H1 (cell line): ENCODE measurements around the gene TMTC4. TPM values are rescaled to one million over a fixed set of nuclear protein-coding genes. Genes with fewer than 3 reads are reported as not detected.

Source experiments
- ATF2 ChIP-seq: IDR thresholded peaks from 2 replicates; pipeline ENCODE4 v1.6.1; 2012; ENCODE audit warnings: low read length, inconsistent platforms
- CHD1 ChIP-seq: IDR thresholded peaks from 2 replicates; pipeline ENCODE4 v1.6.1; 2012; ENCODE audit warnings: low read depth, low read length, improper control_type of control experiment
- E2F6 ChIP-seq: IDR thresholded peaks from 2 replicates; pipeline ENCODE4 v1.6.1; 2012; ENCODE audit warnings: inconsistent platforms
- EGR1 ChIP-seq: IDR thresholded peaks from 2 replicates; pipeline ENCODE4 v1.6.1; 2011; ENCODE audit warnings: low read depth, low read length, borderline replicate concordance
- EP300 ChIP-seq, 2 experiments: IDR thresholded peaks; 1 replicate in 1 of 2; 2 replicates in 1 of 2; pipeline ENCODE4 v1.6.1; 2011 to 2012; ENCODE audit warnings: low read depth in 2 of 2, low read length in 2 of 2, mild to moderate bottlenecking in 2 of 2, borderline replicate concordance in 1 of 2, inconsistent platforms in 1 of 2, moderate library complexity in 1 of 2
- EZH2 ChIP-seq: fragments of 200-600 bp; sonication (generic); IDR thresholded peaks from 2 replicates; pipeline ENCODE4 v1.7.1; 2012; ENCODE audit warnings: low read depth, mild to moderate bottlenecking, moderate library complexity, low read length, inconsistent platforms; ENCODE audit not compliant: severe bottlenecking
- GTF2F1 ChIP-seq: IDR thresholded peaks from 2 replicates; pipeline ENCODE4 v1.6.1; 2012; ENCODE audit warnings: low read depth, low read length, improper control_type of control experiment, borderline replicate concordance
- JUN ChIP-seq: IDR thresholded peaks from 2 replicates; pipeline ENCODE4 v1.6.1; 2011; ENCODE audit warnings: low read depth, mild to moderate bottlenecking, improper control_type of control experiment, low read length
- POLR2AphosphoS5 ChIP-seq: IDR thresholded peaks from 2 replicates; pipeline ENCODE4 v1.6.1; 2011; ENCODE audit warnings: low read depth, low read length
- RAD21 ChIP-seq, 2 experiments: IDR thresholded peaks in 1 of 2; conservative IDR thresholded peaks in 1 of 2; 2 replicates each; pipeline ENCODE4 v1.6.1; 2011; ENCODE audit warnings: low read depth in 2 of 2, low read length in 2 of 2, improper control_type of control experiment in 1 of 2, inconsistent platforms in 1 of 2, mild to moderate bottlenecking in 1 of 2, moderate library complexity in 1 of 2
- RBBP5 ChIP-seq: IDR thresholded peaks from 2 replicates; pipeline ENCODE4 v1.7.1; 2012; ENCODE audit warnings: low read depth, mild to moderate bottlenecking, inconsistent platforms, low read length, moderate library complexity, borderline replicate concordance
- RNF2 ChIP-seq: fragments of 200-900, 300-1000 bp; sonication (generic); IDR thresholded peaks from 2 replicates; pipeline ENCODE4 v1.7.1; 2016; ENCODE audit warnings: borderline replicate concordance, low read depth, mild to moderate bottlenecking, antibody characterized with exemption, low read length; ENCODE audit not compliant: poor library complexity, severe bottlenecking; ENCODE audit errors: missing control alignments
- RXRA ChIP-seq: IDR thresholded peaks from 2 replicates; pipeline ENCODE4 v1.6.1; 2011; ENCODE audit warnings: low read depth, mild to moderate bottlenecking, low read length, moderate library complexity; ENCODE audit not compliant: insufficient read depth
- SAP30 ChIP-seq: fragments of 300-600 bp; sonication (generic); IDR thresholded peaks from 2 replicates; pipeline ENCODE4 v1.7.1; 2012; ENCODE audit warnings: low read length, moderate library complexity, mild to moderate bottlenecking, inconsistent platforms; ENCODE audit not compliant: insufficient read depth, insufficient replicate concordance
- SP2 ChIP-seq: IDR thresholded peaks from 2 replicates; pipeline ENCODE4 v1.6.1; 2012; ENCODE audit warnings: mild to moderate bottlenecking, low read length, inconsistent platforms
- SUZ12 ChIP-seq: fragments of 200-600 bp; sonication (generic); IDR thresholded peaks from 2 replicates; pipeline ENCODE4 v1.6.1; 2012; ENCODE audit warnings: mild to moderate bottlenecking, inconsistent platforms, low read length, moderate library complexity, mixed read lengths
- TCF12 ChIP-seq: IDR thresholded peaks from 2 replicates; pipeline ENCODE4 v1.6.1; 2011; ENCODE audit warnings: low read depth, mild to moderate bottlenecking, low read length
- USF2 ChIP-seq: IDR thresholded peaks from 2 replicates; pipeline ENCODE4 v1.6.1; 2011; ENCODE audit warnings: low read length, improper control_type of control experiment
- polyA plus RNA-seq, 7 experiments: library from polyadenylated mRNA; depleted of rRNA in 3 of 7; stranded (reverse) in 5 of 7; unstranded in 2 of 7; fragments of >200 nt in 5 of 7; fragments of 200-250 nt in 2 of 7; gene quantifications; 1 replicate in 5 of 7; 2 replicates in 1 of 7; 4 replicates in 1 of 7; pipeline versions ENCODE4 v1.2.1 to v1.2.3, GENCODE V29; 2011 to 2013; ENCODE audit warnings: missing spikeins in 2 of 7, mixed read lengths in 2 of 7
- total RNA-seq: library from RNA; stranded (reverse); fragmentation: NEBNext Ultra II Directional; extraction: Animal tissue kit (Norgen Biotek cat#: 25700); gene quantifications from 2 replicates; pipeline ENCODE4 v1.2.1, GENCODE V29; 2021

TMTC4 gene
- total and polyA plus RNA-seq, 2 of the 8 experiments (the other 6 are each of a cell fraction or from before 2014, with no cell fraction given) = 26.3 to 42.6 TPM

- TF ChIP-seq RAD21 (IDR thresholded peaks at IDR 0.05 in 1 of 2, conservative IDR thresholded peaks at IDR 0.05 in 1 of 2; ENCODE audit: low read depth in 2 of 2, low read length in 2 of 2) = peak; percentile 10 to 24; a peak in 3 of 4 replicates
- TF ChIP-seq E2F6 = peak; percentile 35; the same call in 1 of the 2 replicates
- peak; percentile 62; the same call in 1 of the 2 replicates for TF ChIP-seq POLR2AphosphoS5
- TF ChIP-seq SP2 = peak; percentile 51; the same call in 1 of the 2 replicates
- TF ChIP-seq RBBP5 = 0 out of 2 replicates have a peak, but pooled peaks have one; percentile 20
- no peak for TF ChIP-seq USF2
- no peak for TF ChIP-seq GTF2F1
- TF ChIP-seq RXRA = no peak
- TF ChIP-seq JUN = no peak
- TF ChIP-seq EZH2 = no peak
- peak; percentile 43; the same call in 1 of the 2 replicates for TF ChIP-seq EGR1
- no peak for TF ChIP-seq TCF12
- no peak for TF ChIP-seq RNF2
- no peak for TF ChIP-seq CHD1
- no peak for TF ChIP-seq SUZ12
- no peak for TF ChIP-seq SAP30
- TF ChIP-seq ATF2 = no peak
- TF ChIP-seq EP300 (IDR thresholded peaks at IDR 0.05; ENCODE audit: borderline replicate concordance in 1 of 2, low read depth in 2 of 2, low read length in 2 of 2) = 0 out of 3 replicates have a peak, but pooled peaks of 1 of the 2 experiments have one; percentile 12
Observed at GRCh38 chr13:100674872-100675660, 471 bp upstream of the TMTC4 start (continued).
